IMR-90 (cell line): ENCODE measurements around the gene TCP11L1. TPM values are rescaled to one million over a fixed set of nuclear protein-coding genes. Genes with fewer than 3 reads are reported as not detected.

ENCODE experiments used
- ATAC-seq: fragments of 200-7000 bp; cut with Tn5 transposase; 2 replicates; pipeline ENCODE4 v1.9.1; 2020; ENCODE audit warnings: low read depth, mild to moderate bottlenecking, moderate library complexity
- BruUV-seq: library from RNA; stranded (reverse); fragments of 400-500 nt; replicated peaks from 2 replicates; lab custom pipeline; 2021; lab: Mats Ljungman, UMichigan
- CTCF ChIA-PET: fragments of 300-600 bp; formaldehyde crosslinking; extraction: SDS; loops from one replicate; lab custom pipeline; 2021; ENCODE audit warnings: antibody characterized with exemption; lab: Yijun Ruan, JAX
- POLR2A ChIA-PET: fragments of 300-600 bp; sonication (Branson Sonifier 250); formaldehyde crosslinking; loops from one replicate; lab custom pipeline; 2022; ENCODE audit warnings: antibody characterized with exemption; ENCODE audit not compliant: unreplicated experiment; lab: Charles Lee
- DNase-seq: peaks from one replicate; pipeline ENCODE4 v3.0.0; 2013
- H2AFZ ChIP-seq: replicated peaks from 2 replicates; pipeline ENCODE3; 2013; ENCODE audit warnings: low read length, mild to moderate bottlenecking; ENCODE audit not compliant: poor library complexity
- H2AK5ac ChIP-seq: 2 replicates; pipeline ENCODE4 v1.6.1; 2013; ENCODE audit warnings: low read depth, low read length, inconsistent platforms
- H2AK9ac ChIP-seq: replicated peaks from 2 replicates; pipeline ENCODE3; 2013; ENCODE audit warnings: mild to moderate bottlenecking, low read depth, low read length, moderate library complexity; ENCODE audit not compliant: poor library complexity
- H2BK120ac ChIP-seq: 2 replicates; pipeline ENCODE4 v1.6.1; 2013; ENCODE audit warnings: low read depth, low read length, inconsistent platforms
- H2BK15ac ChIP-seq: 3 replicates; pipeline ENCODE4 v1.6.1; 2013; ENCODE audit warnings: low read depth, low read length, inconsistent platforms
- H2BK20ac ChIP-seq: 2 replicates; pipeline ENCODE4 v1.6.1; 2013; ENCODE audit warnings: low read depth, mild to moderate bottlenecking, inconsistent platforms, low read length, moderate library complexity
- H2BK5ac ChIP-seq: 2 replicates; pipeline ENCODE4 v1.6.1; 2013; ENCODE audit warnings: mild to moderate bottlenecking, low read depth, low read length, inconsistent platforms; ENCODE audit not compliant: poor library complexity, severe bottlenecking
- H3K14ac ChIP-seq: replicated peaks from 2 replicates; pipeline ENCODE4 v1.6.1; 2013; ENCODE audit warnings: low read depth, low read length, inconsistent platforms
- H3K18ac ChIP-seq: 2 replicates; pipeline ENCODE4 v1.6.1; 2013; ENCODE audit warnings: low read depth, low read length, control low read depth
- H3K23ac ChIP-seq: 2 replicates; pipeline ENCODE4 v1.6.1; 2013; ENCODE audit warnings: low read depth, low read length, inconsistent platforms
- H3K27ac ChIP-seq: 2 replicates; pipeline ENCODE4 v1.5.1; 2013; ENCODE audit warnings: mild to moderate bottlenecking, control low read depth, low read length; ENCODE audit not compliant: insufficient read depth
- H3K27me3 ChIP-seq: 2 replicates; pipeline ENCODE4 v1.6.1; 2013; ENCODE audit warnings: low read length; ENCODE audit not compliant: control insufficient read depth, insufficient read depth
- H3K36me3 ChIP-seq: 2 replicates; pipeline ENCODE4 v1.6.1; 2013; ENCODE audit warnings: low read length, mixed read lengths; ENCODE audit not compliant: control insufficient read depth, insufficient read depth
- H3K4ac ChIP-seq: 2 replicates; pipeline ENCODE4 v1.6.1; 2013; ENCODE audit warnings: low read depth, low read length, inconsistent platforms
- H3K4me1 ChIP-seq: 2 replicates; pipeline ENCODE4 v1.6.1; 2013; ENCODE audit warnings: low read length, mixed read lengths; ENCODE audit not compliant: control insufficient read depth, insufficient read depth
- H3K4me2 ChIP-seq: 2 replicates; pipeline ENCODE4 v1.6.1; 2013; ENCODE audit warnings: low read depth, mild to moderate bottlenecking, control low read depth, low read length, moderate library complexity
- H3K4me3 ChIP-seq: 2 replicates; pipeline ENCODE4 v1.5.1; 2013; ENCODE audit warnings: low read depth, mild to moderate bottlenecking, control low read depth, low read length, moderate library complexity; ENCODE audit not compliant: insufficient read depth
- H3K56ac ChIP-seq: 2 replicates; pipeline ENCODE4 v1.6.1; 2013; ENCODE audit warnings: low read length, inconsistent platforms; ENCODE audit not compliant: insufficient read depth; ENCODE audit errors: extremely low read depth
- H3K79me1 ChIP-seq, 2 experiments: 2 replicates each; pipeline ENCODE4 v1.6.1; 2013; ENCODE audit warnings: low read length in 2 of 2, inconsistent platforms in 1 of 2, low read depth in 1 of 2
- H3K9ac ChIP-seq: 2 replicates; pipeline ENCODE4 v1.6.1; 2013; ENCODE audit warnings: low read depth, low read length, control low read depth
- H3K9me1 ChIP-seq: 2 replicates; pipeline ENCODE4 v1.6.1; 2013; ENCODE audit warnings: low read length, inconsistent platforms; ENCODE audit not compliant: insufficient read depth
- H3K9me3 ChIP-seq: 2 replicates; pipeline ENCODE4 v1.6.1; 2013; ENCODE audit warnings: low read length; ENCODE audit not compliant: control insufficient read depth, insufficient read depth
- H4K20me1 ChIP-seq: 2 replicates; pipeline ENCODE4 v1.6.1; 2013; ENCODE audit warnings: low read length, inconsistent platforms; ENCODE audit not compliant: insufficient read depth
- H4K5ac ChIP-seq: 2 replicates; pipeline ENCODE4 v1.6.1; 2013; ENCODE audit warnings: mild to moderate bottlenecking, low read depth, low read length, control low read depth
- H4K8ac ChIP-seq, 2 experiments: 2 replicates each; pipeline ENCODE4 v1.6.1; 2013; ENCODE audit warnings: low read depth in 2 of 2, low read length in 2 of 2, control low read depth in 1 of 2, inconsistent platforms in 1 of 2
- H4K91ac ChIP-seq: 2 replicates; pipeline ENCODE4 v1.6.1; 2013; ENCODE audit warnings: low read depth, low read length, inconsistent platforms; ENCODE audit not compliant: insufficient read depth
- CEBPB ChIP-seq: IDR thresholded peaks from 2 replicates; pipeline ENCODE4 v1.6.1; 2012; ENCODE audit warnings: low read depth, low read length, improper control_type of control experiment
- CHD1 ChIP-seq: IDR thresholded peaks from 2 replicates; pipeline ENCODE4 v1.6.1; 2012; ENCODE audit warnings: low read depth, low read length, improper control_type of control experiment
- FOS ChIP-seq: fragments of 150-350 bp; IDR thresholded peaks from 2 replicates; pipeline ENCODE4 v1.6.1; 2016; ENCODE audit warnings: low read depth, low read length
- MAFK ChIP-seq: IDR thresholded peaks from 2 replicates; pipeline ENCODE4 v1.6.1; 2012; ENCODE audit warnings: low read depth, low read length, improper control_type of control experiment
- MAZ ChIP-seq: IDR thresholded peaks from 2 replicates; pipeline ENCODE4 v1.6.1; 2012; ENCODE audit warnings: low read depth, mild to moderate bottlenecking, low read length, improper control_type of control experiment, moderate library complexity, borderline replicate concordance
- POLR2A ChIP-seq: IDR thresholded peaks from 2 replicates; pipeline ENCODE4 v1.6.1; 2012; ENCODE audit warnings: mild to moderate bottlenecking, low read depth, low read length
- RAD21 ChIP-seq: IDR thresholded peaks from 2 replicates; pipeline ENCODE4 v1.6.1; 2012; ENCODE audit warnings: low read length, improper control_type of control experiment
- WGBS, 2 experiments: methylation state at CpG; one replicate each; pipeline versions ENCODE4 v1.1.5 to v1.1.7; 2013; ENCODE audit warnings: missing lambda C conversion rate in 2 of 2; ENCODE audit not compliant: insufficient read length in 1 of 2; ENCODE audit errors: extremely low coverage in 2 of 2; 5-methylcytosine and 5-hydroxymethylcytosine counted together
- dilution Hi-C: fragments of 300-500 bp; cut with HindIII; formaldehyde crosslinking; loops from one replicate; pipeline ENCODE4 v1.14.3; 2018; ENCODE audit warnings: low sequenced_read_pairs; ENCODE audit not compliant: unreplicated experiment
- in situ Hi-C: fragments of 300-500 bp; cut with MboI; formaldehyde crosslinking; loops from 3 replicates; pipeline ENCODE4 v1.14.3; 2019; ENCODE audit warnings: low sequenced_read_pairs, inconsistent platforms, mixed read lengths
- intact Hi-C: fragments of 100-400 bp; cut with micrococcal nuclease; formaldehyde crosslinking; loops from 2 replicates; pipeline ENCODE4 v1.10.0; 2022
- polyA plus RNA-seq, 3 experiments: library from polyadenylated mRNA; depleted of rRNA; stranded (reverse); fragments of >200 nt; gene quantifications; 2 replicates each; pipeline ENCODE4 v1.2.3, GENCODE V29; 2012; ENCODE audit warnings: low replicate concordance in 1 of 3
- total RNA-seq: library from RNA; depleted of rRNA; stranded (reverse); fragments of >200 nt; gene quantifications from 2 replicates; pipeline ENCODE4 v1.2.3, GENCODE V29; 2012
- TF ChIP-seq, protein P1 (sequence below): conservative IDR thresholded peaks from 2 replicates; pipeline ENCODE4 v1.5.1; 2012; ENCODE audit warnings: mild to moderate bottlenecking, low read depth, low read length, improper control_type of control experiment

Gene TCP11L1
- total and polyA plus RNA-seq, 2 of the 4 experiments (the other 2 are of a cell fraction), result 13.9 to 17.4 TPM

GRCh38 chr11:33017478-33017877 is 21.9 kb upstream of the TCP11L1 start (continued):
- TF ChIP-seq CHD1, result no peak
- TF ChIP-seq FOS, result no peak
- TF ChIP-seq RAD21, result no peak
- no peak for TF ChIP-seq CEBPB
- no peak for TF ChIP-seq MAFK

DNA sequence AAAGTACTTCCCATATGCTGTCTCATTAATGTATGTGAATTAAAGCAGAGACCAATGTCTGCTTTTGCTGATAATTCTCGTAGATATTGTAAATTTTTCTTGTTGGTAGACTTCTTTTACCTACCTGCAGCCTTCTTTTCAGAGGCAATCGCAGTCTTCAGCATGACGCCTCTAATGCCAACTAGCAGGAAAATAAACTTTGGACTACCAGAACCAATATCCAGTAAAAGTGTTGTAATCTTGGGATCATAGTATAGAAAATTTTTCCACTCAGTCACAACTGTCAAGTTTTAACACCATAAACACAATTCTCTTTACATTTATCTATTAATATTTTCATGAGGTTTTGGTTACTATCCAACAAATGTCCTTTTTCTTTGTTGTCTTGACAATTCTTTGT is 21.4 kb upstream of the TCP11L1 start:
- no peak for DNase-seq
- Histone ChIP-seq H3K56ac (no peak overlapping the region), H3K14ac (no peak overlapping the region), H3K9me3 (no peaks in the 10 kb centered on the region), H3K79me1 (peaks cover 9 to 29% of the 10 kb centered on the region in 2 experiments; a peak in 3 of 4 replicates), H3K27ac (no peak overlapping the region), H3K9ac (no peak overlapping the region), H4K5ac (no peak overlapping the region), H3K4ac (no peak overlapping the region), H3K36me3 (no peaks in the 10 kb centered on the region), H2BK120ac (no peak overlapping the region), H4K20me1 (no peaks in the 10 kb centered on the region), H3K27me3 (no peaks in the 10 kb centered on the region), H2AK9ac (no peak overlapping the region), H2BK15ac (no peak overlapping the region), H3K4me3 (no peak overlapping the region), H2AFZ (no peak overlapping the region), H2BK20ac (no peak overlapping the region), H3K4me1 (peaks cover 5% of the 10 kb centered on the region), H2BK5ac (no peak overlapping the region), H3K4me2 (no peak overlapping the region), H4K91ac (no peak overlapping the region), H4K8ac (no peak overlapping the region), H3K9me1 (0 out of 2 replicates have a peak, but pooled peaks cover 5% of the 10 kb centered on the region), H2AK5ac (no peak overlapping the region), H3K18ac (no peak overlapping the region), H3K23ac (no peak overlapping the region)
- no peak for TF ChIP-seq MAZ
- TF ChIP-seq RAD21, result no peak
- TF ChIP-seq, protein P1, sequence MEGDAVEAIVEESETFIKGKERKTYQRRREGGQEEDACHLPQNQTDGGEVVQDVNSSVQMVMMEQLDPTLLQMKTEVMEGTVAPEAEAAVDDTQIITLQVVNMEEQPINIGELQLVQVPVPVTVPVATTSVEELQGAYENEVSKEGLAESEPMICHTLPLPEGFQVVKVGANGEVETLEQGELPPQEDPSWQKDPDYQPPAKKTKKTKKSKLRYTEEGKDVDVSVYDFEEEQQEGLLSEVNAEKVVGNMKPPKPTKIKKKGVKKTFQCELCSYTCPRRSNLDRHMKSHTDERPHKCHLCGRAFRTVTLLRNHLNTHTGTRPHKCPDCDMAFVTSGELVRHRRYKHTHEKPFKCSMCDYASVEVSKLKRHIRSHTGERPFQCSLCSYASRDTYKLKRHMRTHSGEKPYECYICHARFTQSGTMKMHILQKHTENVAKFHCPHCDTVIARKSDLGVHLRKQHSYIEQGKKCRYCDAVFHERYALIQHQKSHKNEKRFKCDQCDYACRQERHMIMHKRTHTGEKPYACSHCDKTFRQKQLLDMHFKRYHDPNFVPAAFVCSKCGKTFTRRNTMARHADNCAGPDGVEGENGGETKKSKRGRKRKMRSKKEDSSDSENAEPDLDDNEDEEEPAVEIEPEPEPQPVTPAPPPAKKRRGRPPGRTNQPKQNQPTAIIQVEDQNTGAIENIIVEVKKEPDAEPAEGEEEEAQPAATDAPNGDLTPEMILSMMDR, result no peak
- no peak for TF ChIP-seq POLR2A
- TF ChIP-seq CEBPB, result no peak
- TF ChIP-seq FOS, result no peak
- BruUV-seq, result no TSS peak
- in situ Hi-C loops, result no loop called here
- intact Hi-C loops, result loop anchor here (5.0 kb wide), 1 partner anchor 56 kb away; no protein-coding TSS in a partner anchor
- dilution Hi-C loops, result no loop called here
- WGBS, 2 experiments, result no CpG with 5 or more reads among the region's 3 CpGs
- ChIA-PET POLR2A (no interaction called here), CTCF (no interaction called here)
- ATAC-seq, result no peak
